Stimulated activated CD4-positive, alpha-beta T cell treated with anti-CD3 and anti-CD28 coated beads, Interleukin-12 subunit alpha, Interleukin-12 subunit beta, amount 100 ng/mL, for 24 hours (primary cell): ENCODE measurements around the gene KHDC1.
"Not testable (repeated sequence)": the region's sequence is repeated elsewhere in the genome, so short reads cannot be mapped to it uniquely, and the experiment has no call there.

ENCODE experiments used
- DNase-seq, 2 experiments: peaks; one replicate each; pipeline ENCODE4 v3.0.0-alpha.2; 2020; ENCODE audit warnings: low read depth in 2 of 2

The KHDC1 gene

GRCh38 chr6:73250016-73250415 is 13.0 kb downstream of the KHDC1 start:
- DNase-seq: no peak

- DNase-seq: no peak
These were observed 14.6 kb downstream of the KHDC1 start for GRCh38 chr6:73248192-73248903.

GRCh38 chr6:73242001-73242400 is 21.0 kb downstream of the KHDC1 start:
- DNase-seq: no peak

- no peak for DNase-seq
These were observed 22.3 kb downstream of the KHDC1 start for GRCh38 chr6:73240730-73241129.

GRCh38 chr6:73236144-73236750 is 26.7 kb downstream of the KHDC1 start:
- DNase-seq: no peak

- no peak for DNase-seq
These were observed 28.3 kb downstream of the KHDC1 start for GRCh38 chr6:73234733-73235132.

GRCh38 chr6:73233971-73234370 is 29.0 kb downstream of the KHDC1 start:
- not testable (repeated sequence) for DNase-seq

- no peak for DNase-seq
These were observed 29.9 kb downstream of the KHDC1 start for GRCh38 chr6:73233048-73233447.

- no peak for DNase-seq
These were observed 31.0 kb downstream of the KHDC1 start for GRCh38 chr6:73231986-73232391.

- DNase-seq: no peak
These were observed 35.3 kb downstream of the KHDC1 start for GRCh38 chr6:73227606-73228255.

- DNase-seq: no peak
These were observed 37.6 kb downstream of the KHDC1 start, which contains the start of gene KHDC1L for GRCh38 chr6:73225396-73225795. Gene KHDC1L, minus strand, starts transcription at chr6:73225496. Its CDS starts 88 bp downstream, at chr6:73225408.

- no peak for DNase-seq
These were observed 46.1 kb downstream of the KHDC1 start for GRCh38 chr6:73216859-73217258.

GRCh38 chr6:73209117-73209516 is 53.9 kb downstream of the KHDC1 start:
- no peak for DNase-seq

GRCh38 chr6:73207221-73207837 is 55.7 kb downstream of the KHDC1 start:
- no peak for DNase-seq

GRCh38 chr6:73204252-73204651 is 58.7 kb downstream of the KHDC1 start:
- no peak for DNase-seq

- no peak for DNase-seq
These were observed 59.9 kb downstream of the KHDC1 start for GRCh38 chr6:73203098-73203497.

- DNase-seq: no peak
These were observed 62.3 kb downstream of the KHDC1 start for GRCh38 chr6:73200735-73201134.

GRCh38 chr6:73200247-73200646 is 62.7 kb downstream of the KHDC1 start:
- no peak for DNase-seq

- DNase-seq: no peak
These were observed 68.3 kb downstream of the KHDC1 start for GRCh38 chr6:73194744-73195143.

- DNase-seq: not testable (repeated sequence)
These were observed 69.7 kb downstream of the KHDC1 start for GRCh38 chr6:73193302-73193701.
